T1000 (cell line): ENCODE measurements around the gene TNXB.

Source experiments
- DNase-seq: peaks from one replicate; lab custom pipeline; 2025; ENCODE audit warnings: mixed read lengths; lab: John Stamatoyannopoulos, UW

Gene TNXB

DNA sequence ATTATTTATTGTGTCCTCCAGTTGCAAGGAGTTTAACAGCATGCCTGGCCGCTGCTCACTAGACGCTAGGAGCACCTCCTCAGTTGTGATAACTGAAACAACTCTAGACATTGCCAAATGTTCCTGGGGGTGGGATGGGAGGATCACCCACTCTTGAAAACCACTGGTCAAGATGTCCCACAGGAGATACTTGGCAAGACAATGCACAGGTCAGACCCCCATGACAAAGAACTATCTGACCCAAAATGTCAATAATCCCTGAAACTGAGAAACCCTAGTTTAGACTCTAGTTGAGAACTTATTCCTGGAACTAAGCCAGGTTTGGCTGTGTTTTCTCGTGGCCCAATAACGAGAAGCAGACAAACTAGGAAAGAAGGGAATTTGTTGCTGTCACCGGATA lies 30.5 kb upstream of the TNXB start:
- no peak for DNase-seq

DNA sequence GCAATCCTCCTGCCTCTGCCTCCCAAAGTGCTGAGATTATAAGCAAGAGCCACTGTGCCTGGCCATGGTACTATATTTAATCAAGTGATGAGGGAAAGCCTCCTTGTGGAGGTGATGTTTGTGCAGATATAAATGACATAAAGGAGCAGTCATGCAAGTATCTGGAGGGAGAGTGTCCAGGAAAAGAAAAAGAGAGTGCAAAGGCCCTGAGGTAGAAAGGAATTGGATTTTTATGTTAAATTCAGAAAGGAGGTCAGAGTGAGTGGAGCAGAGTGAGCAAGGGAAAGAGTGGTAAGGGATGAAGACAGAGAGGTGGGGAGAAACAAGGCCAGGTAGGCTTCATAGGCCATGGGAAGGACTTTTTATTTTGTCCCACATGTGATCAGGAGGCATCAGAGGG lies 28.3 kb upstream of the TNXB start:
- DNase-seq = no peak

DNA sequence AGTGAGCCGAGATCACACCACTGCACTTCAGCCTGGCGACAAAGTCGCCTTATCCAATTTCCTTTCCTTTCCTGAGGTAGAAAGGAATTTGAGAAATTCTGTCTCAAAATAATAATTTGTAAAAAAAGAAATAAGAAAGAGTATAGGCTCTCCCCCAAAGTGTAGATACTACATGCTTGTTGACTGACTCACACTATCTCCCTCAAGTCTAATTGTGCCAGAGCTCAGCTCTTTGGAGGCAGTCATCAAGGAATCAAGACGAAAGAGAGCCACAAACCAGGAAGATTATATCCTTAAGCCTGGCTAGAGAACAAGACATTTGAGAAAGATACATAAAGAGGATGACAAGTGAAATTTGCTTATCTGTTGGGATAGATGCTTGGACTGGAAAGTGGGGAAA lies 24.6 kb upstream of the TNXB start:
- DNase-seq = no peak

GRCh38 chr6:32132110-32132509 lies 23.0 kb upstream of the TNXB start:
- DNase-seq = no peak

- no peak for DNase-seq
Measured at GRCh38 chr6:32131439-32131948, 22.4 kb upstream of the TNXB start.

DNA sequence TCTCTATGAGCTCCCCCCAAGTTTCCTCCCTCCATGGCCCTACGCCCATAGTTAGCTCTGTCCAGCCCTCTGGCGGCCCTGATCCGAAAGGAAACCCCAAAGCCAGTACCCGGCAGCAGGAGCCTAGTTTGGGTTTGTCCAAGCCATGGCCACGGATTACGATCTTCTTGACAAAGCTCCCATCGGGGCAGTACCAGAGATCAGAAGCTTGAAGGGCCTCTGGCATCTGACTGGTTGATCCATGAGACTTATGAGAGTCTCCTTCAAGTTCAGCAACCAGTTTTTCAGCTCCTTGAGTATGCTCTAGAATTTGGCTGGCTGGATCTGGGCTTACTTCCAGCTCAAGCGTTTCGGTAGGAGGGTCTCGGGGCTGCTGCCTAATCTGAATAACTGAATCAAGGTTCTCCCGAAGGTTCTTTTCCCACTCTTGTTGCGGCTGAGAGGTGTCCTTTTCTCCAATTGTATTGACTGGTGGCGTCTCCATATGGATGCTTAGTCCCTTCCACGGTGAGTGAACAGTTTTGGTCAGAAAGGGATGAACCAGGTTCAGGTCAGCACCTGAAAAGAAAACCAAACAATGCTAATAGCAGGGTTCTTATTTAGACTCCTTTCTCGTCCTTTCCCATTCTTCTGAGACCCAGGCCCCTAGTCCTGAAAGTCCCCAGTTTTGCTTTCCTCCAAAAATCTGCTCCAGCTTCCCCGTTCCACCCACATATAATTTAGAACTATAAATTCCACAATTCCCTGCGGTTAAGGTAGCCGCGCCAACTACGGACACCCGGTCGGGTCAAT lies 20.4 kb upstream of the TNXB start:
- no peak for DNase-seq

DNA sequence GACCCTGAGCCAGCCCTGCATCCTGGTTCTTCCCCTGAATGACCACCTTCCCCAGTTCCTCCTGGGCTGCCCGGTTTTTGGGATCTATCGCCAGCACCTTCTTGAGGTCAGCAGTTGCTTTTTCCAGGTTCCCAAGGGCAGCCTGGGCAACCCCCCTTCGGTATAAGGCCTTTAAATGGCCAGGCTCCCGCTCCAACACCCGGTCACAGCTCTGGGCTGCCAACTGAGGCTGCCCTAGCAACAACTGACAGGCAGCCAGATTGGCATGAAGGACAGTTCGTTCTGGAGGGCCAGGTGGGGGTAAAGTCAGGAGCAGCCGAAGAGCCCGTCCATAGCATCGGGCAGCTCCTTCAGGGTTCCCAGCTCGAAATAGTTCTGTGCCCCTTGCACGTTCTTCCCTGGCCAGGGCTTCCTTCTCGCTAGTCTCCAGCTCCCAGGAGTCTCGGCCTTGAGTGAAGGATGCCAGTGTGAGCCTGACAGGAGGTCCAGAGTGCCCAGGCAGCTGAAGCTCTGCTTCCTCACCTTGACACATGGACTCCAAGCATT lies 19.7 kb upstream of the TNXB start:
- DNase-seq = no peak

GRCh38 chr6:32127717-32128592 lies 18.8 kb upstream of the TNXB start, which contains the start of gene ATF6B:
TSS of gene ATF6B (minus strand) at chr6:32128246. CDS start at chr6:32128207, 39 bp downstream.
- DNase-seq = peak; percentile 95

GRCh38 chr6:32127409-32127716 lies 18.2 kb upstream of the TNXB start:
- DNase-seq = no peak

- no peak for DNase-seq
Measured at GRCh38 chr6:32126880-32127279, 17.7 kb upstream of the TNXB start.

DNA sequence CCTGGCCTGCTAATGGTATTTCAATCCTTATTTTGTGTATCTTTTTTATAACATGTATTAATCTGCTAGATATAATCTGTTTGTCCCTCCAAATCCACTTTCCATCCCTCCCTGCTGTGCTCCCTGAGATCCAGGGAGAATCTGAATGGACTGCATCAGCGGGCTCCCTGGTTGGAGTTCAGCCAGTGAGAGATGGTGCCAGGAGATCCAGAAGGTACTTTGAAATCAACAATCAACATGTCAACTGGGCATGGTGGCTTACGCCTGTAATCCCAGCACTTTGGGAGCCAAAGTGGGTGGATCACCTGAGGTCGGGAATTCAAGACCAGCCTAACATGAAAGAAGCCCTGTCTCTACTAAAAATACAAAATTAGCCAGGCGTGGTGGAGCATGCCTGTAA lies 14.5 kb upstream of the TNXB start:
- no peak for DNase-seq

DNA sequence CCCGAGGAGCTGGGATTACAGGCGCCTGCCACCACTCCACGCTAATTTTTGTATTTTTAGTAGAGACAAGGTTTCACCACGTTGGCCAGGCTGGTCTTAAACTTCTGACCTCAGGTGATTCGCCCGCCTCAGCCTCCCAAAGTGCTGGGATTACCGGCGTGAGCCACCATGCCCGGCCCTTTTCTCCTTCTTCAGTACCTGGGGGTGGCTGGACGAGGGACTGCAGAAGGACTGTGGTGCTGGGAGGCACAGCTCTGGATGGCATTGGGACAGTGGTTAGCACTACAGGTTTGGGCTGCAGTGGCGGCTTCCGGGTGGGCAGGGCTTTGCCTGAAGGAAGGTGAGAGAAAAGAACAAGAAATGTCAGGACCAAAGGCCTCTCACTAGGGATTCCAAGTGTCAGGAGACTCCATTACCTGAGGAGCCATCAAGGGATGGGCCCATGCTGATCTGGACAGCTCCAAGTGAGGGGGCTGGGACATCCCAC lies 11.5 kb upstream of the TNXB start:
- DNase-seq = no peak

DNA sequence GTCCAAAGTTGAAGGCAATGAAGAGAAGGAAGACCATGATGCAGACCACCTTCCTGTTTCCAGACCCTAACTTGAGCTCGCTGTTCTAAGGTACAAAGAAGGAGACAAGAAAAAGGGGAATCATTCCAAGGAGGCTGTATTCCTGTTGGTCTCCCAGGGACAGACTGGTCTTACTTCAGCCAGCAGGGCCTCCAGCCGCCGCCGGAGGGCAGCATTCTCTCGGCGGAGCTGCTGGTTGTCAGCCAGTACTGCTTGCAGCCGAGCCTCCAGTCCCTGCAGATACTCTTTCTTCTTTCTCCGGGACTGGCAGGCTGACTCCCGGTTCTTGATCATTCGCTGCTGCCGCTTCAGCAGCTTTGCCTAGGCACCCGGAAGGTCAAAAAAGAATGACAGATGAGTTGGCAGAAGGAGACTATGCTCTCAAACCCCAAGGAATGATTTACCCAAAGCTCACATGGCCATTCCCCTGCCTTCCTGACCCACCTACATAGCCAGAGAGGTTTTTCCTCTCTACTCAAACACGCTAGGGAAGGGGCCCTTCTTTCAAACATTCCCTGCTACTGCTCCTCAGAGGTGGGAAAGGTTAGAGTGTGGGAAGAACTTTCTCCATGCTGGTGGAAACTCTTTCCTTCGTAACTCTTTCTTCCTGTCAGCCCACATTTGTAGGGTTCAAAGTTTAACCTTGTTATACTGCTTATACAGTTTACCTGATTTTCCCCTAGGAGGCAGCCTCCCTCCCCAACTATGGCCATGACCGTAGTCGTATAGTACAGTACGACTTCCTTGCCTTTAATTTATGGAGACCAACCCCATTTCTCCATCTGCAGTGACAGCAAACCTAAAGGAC lies 9.9 kb upstream of the TNXB start:
- DNase-seq = peak; percentile 64

GRCh38 chr6:32117461-32117860 lies 8.3 kb upstream of the TNXB start:
- no peak for DNase-seq

GRCh38 chr6:32116674-32117073 lies 7.5 kb upstream of the TNXB start:
- DNase-seq = no peak

GRCh38 chr6:32115623-32116022 lies 6.5 kb upstream of the TNXB start:
- no peak for DNase-seq

DNA sequence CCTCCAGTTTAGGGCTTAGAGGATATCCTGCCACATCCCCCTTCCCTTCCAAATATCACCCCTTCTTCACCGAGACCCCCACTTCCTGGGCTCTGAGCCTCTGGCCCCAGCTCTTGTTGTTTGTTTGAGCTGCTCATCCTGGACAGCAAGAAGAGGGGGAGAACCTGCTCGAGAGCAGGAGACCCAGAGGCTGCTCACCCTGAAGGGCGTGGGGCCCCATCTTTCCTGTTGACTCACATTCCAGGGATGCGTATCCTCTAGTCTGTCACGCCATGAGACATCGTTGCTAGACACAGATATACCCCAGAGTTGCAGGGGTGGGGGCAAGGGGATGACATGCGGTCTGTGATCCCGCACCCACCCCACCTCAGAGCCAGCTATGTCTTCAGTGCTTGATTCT lies 5.7 kb upstream of the TNXB start:
- DNase-seq = peak; percentile 65

- DNase-seq = peak; percentile 89
Measured at GRCh38 chr6:32113386-32114352, 4.5 kb upstream of the TNXB start.

DNA sequence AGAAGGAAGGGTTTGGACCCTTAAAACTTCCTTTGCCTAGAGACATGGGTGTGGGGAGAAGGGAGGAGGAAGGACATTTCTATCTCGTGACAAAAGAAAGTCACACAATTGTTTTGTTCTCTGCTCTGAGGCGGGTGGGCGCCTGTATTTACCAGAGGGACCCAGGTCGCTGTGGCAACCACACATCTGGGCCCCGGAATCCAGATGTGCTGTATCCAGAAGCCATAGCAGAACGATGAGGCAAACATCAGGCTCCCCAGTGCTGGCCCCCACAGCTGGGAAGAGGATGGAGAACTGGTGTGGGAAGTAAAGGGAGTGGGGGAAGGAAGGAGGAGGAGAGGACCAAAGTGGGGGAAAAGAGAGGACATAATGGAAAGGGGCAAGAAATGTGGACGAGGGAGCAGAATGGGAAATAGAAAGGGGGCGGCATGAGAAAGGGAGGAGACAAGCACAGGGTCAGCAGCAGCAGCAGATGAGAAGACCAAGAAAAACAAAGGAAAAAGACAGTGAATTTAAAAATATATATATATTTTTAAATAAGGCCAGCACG lies 3.4 kb upstream of the TNXB start:
- no peak for DNase-seq

- no peak for DNase-seq
Measured at GRCh38 chr6:32111424-32112066, 2.4 kb upstream of the TNXB start.
